ENCODE data around the gene EFHC2.

EFHC2 gene

DNA sequence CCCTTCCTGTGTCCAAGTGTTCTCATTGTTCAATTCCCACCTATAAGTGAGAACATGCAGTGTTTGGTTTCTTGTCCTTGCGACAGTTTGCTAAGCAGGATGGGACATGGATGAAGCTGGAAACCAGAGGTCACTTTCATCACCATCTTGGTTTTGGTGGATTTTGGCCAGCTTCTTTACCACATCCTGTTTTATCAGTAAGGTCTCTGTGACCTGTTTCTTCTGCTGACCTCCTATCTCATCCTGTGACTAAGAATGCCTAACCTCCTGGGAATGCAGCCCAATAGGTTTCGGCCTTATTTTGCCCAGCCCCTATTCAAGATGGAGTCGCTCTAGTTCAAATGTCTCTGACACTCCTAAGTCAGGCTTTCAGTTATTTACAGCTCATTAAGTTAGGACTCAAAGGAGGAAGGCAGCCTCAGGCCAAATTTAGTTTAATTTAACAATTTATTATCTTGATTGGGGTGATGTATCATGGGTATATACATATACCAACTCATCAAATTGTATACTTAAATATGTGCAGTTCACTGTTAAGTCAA is 200.3 kb downstream of the EFHC2 start:
- DNase-seq, result no peak

DNA sequence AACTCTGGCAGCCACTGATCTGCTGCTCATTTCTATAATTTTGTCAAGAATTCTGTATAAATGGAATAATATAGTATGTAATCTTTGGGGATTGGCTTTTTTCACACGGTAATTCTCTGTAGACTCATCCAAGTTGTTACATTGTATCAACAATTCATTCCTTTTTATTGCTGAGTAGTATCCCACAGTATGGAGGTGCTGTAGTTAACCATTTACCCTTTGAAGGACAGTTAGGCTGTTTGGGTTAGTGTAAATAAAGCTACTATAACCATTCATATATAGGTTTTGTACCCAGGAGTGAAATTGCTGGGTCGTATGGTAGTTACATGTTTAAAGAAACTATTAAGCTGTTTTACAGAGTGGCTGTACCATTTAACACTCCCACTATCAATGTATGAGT is 213.3 kb downstream of the EFHC2 start:
- no peak for DNase-seq

DNA sequence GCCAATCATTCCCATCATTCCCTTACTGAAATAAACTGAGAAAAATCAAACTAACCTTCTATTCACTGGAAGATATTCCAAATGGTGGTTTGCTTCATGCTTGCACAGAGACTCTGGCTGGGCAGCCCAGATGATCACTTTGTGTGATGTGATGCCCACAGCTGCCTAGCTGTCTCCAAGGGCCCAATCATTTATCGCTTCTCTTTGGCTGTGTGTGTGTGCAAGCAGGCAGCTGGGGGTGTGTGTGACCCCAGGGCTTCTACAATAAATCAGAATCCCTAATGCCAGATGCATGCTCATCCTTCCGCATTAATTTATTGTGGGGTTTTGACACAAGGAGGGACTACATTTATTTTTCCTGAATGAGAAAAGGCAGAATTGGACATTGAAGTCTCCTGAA is 230.1 kb downstream of the EFHC2 start:
- no peak for DNase-seq

DNA sequence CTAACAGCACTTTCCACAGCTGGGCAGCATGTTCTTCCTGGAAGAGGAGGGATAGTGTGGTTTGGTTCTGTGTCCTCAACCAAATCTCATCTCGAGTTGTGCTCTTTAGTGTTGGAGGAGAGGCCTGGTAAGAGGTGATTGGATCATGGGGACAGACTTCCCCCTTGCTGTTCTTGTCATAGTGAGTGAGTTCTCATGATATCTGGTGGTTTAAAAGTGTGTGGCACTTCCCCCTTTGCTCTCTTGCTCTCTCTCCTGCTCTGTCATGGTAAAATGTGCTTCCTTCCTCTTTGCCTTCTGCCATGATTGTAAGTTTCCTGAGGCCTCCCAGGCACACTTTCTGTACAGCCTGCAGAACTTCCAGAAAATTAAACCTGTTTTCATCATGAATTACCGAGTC is 236.6 kb downstream of the EFHC2 start:
- no peak for DNase-seq

DNA sequence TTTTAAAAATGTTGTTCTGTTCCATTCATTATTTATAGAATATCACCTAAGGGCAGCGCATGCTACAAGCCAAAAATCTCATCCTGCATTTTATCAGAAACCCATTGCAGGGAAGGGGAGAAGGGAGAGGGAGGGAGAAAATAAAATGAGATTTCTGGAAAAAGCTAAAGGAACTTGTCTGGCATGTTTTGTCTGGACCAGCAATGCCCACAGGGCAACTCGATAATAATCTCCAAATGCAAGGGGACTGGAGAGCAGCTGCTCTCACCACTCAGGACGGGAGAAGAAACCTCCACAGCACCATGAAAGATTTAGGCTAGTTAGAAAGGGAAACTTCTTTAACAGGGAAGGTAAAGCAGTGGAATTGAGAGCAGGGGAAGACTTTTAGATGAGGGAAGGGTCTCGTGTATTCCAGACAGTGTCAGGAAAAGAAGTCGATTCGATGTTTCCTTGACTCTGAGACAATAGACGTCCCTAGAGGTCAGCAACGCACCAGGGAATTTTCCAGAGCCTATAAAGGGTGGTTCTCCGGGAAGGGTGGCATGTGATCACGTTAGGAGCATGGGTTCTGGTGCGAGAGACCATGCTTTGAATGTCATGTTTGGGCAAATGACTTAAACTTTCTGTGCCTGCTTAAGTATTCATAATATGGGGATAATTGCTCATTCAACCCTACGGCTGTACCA is 238.1 kb downstream of the EFHC2 start:
- DNase-seq, result no peak

DNA sequence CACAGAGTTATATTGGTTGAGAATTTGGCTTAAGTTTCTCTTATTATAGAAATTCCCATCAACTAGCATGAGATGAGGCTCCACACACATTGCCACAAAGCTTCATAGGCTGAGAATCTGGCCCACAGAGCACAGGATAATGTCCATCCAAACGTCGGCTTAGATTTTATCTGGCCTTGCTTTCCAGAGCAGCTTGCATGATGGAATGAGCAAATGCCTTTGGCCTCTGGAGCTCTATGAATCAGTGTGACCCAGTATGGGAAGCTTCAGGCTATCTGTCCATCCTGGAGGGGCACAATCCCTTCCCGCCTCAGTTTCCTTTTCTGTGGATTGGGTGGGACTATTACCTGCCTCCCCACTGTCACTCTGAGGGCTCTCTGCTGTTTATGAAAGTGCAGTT is 238.8 kb downstream of the EFHC2 start:
- DNase-seq, result no peak

DNA sequence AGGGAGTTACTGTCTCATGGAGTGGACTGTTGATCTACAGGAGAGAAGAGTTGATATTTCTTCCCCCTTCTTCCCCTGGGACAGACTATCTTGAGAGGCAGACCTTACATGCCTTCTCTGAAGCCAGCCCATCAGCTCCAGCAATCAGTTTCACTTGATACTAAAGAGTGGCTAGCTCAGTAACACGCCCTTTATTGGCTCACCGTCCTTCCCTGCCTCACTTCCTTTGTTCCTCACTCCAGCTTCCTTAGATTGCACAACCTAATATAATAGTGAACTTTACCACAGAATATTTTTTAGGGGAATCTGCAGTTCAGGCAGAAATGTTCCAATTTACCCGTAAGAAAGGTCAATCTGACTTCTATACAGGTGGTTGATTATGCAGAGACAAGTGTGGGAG is 242.2 kb downstream of the EFHC2 start:
- DNase-seq, result no peak

DNA sequence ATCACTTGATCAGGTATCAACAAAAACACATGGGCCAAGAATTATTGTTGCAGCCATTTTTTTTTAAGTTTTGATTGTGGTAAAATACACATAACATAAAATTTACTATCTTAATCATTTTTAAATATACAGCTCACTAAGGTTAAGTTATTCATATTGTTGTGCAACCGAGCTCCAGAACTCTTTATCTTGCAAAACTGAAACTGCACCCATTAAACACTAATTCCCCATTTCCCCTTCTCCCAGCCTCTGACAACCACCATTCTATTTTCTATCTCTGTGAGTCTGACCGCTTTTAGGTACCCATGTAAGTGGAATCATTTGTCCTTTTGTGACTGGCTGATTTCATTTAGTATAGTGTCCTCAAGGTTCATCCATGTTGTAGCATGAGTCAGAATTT is 244.1 kb downstream of the EFHC2 start:
- no peak for DNase-seq
